ENCODE measurements around the gene SLC39A6.
"Not testable (repeated sequence)": the region's sequence is repeated elsewhere in the genome, so short reads cannot be mapped to it uniquely, and the experiment has no call there.

SLC39A6 gene

DNA sequence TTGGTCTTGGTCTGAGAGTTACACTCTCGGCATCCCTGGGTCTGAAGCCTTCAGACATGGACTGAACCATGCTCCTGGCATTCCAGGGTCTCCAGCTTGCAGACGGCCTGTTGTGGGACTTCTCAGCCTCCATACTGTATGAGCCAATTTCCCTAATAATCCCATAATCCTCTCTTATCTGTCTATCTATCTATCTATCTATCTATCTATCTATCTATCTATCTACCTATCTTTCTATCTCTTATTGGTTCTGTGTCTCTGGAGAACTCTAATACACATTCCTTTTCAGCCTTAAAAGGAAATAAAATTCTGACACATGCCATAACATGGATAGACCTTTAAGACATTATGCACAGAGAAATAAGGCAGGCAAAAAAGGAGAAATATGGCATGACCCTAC lies 24.4 kb downstream of the SLC39A6 start:
- in situ Hi-C loops (cut with MboI; ENCODE audit: low sequenced_read_pairs), result loop anchor here (10.0 kb wide), 1 partner anchor 60 kb away; no protein-coding TSS in a partner anchor

GRCh38 chr18:36101943-36102342 lies 27.2 kb downstream of the SLC39A6 start:
- in situ Hi-C loops (cut with MboI; ENCODE audit: low sequenced_read_pairs), result loop anchor here (10.0 kb wide), 1 partner anchor 63 kb away; no protein-coding TSS in a partner anchor

GRCh38 chr18:36099311-36099710 lies 29.8 kb downstream of the SLC39A6 start:
- in situ Hi-C loops (cut with MboI; ENCODE audit: low sequenced_read_pairs), result loop anchor here (10.0 to 25.0 kb wide), 2 partner anchors 185 to 337 kb away; no protein-coding TSS in a partner anchor

- in situ Hi-C loops (cut with MboI; ENCODE audit: low sequenced_read_pairs), result loop anchor here (10.0 to 25.0 kb wide), 2 partner anchors 188 to 335 kb away; no protein-coding TSS in a partner anchor
These were observed 32.2 kb downstream of the SLC39A6 start for GRCh38 chr18:36096955-36097354.

DNA sequence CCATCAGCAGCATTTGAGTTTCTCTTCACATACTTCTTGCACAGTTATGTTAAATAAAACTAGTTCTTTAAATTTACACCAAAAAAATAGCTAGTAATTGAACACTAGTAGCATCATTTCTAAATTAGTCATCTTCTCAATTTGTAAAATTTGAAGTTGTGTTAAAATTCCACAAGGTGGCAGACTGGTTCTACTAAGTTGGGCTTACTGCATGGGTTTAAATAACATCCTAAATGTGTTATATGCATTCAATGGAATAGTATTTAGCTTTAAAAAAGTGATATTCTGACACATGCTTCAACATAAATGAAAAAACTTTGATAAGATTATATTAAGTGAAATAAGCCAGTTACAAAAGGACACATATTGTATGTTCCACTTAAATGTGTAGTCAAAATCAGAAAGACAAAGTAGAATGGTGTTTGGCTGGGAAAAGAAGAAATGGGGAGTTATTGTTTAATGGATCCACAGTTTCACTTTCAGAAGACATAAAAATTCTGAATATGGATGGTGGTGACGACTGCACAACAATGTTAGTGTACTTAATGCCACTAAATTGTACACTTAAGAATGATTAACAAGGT lies 33.1 kb downstream of the SLC39A6 start:
- in situ Hi-C loops (cut with MboI; ENCODE audit: low sequenced_read_pairs), result loop anchor here (10.0 to 25.0 kb wide), 2 partner anchors 189 to 334 kb away; no protein-coding TSS in a partner anchor

GRCh38 chr18:36094431-36094830 lies 34.7 kb downstream of the SLC39A6 start:
- in situ Hi-C loops (cut with MboI; ENCODE audit: low sequenced_read_pairs), result loop anchor here (10.0 to 25.0 kb wide), 2 partner anchors 190 to 332 kb away; no protein-coding TSS in a partner anchor

- in situ Hi-C loops (cut with MboI; ENCODE audit: low sequenced_read_pairs), result loop anchor here (10.0 to 25.0 kb wide), 2 partner anchors 193 to 330 kb away; no protein-coding TSS in a partner anchor
These were observed 37.0 kb downstream of the SLC39A6 start for GRCh38 chr18:36092116-36092515.

GRCh38 chr18:36089001-36089400 lies 40.1 kb downstream of the SLC39A6 start:
- in situ Hi-C loops (cut with MboI; ENCODE audit: low sequenced_read_pairs), result loop anchor here (25.0 kb wide), 1 partner anchor 327 kb away; no protein-coding TSS in a partner anchor

GRCh38 chr18:36088256-36088655 lies 40.9 kb downstream of the SLC39A6 start:
- in situ Hi-C loops (cut with MboI; ENCODE audit: low sequenced_read_pairs), result loop anchor here (25.0 kb wide), 1 partner anchor 326 kb away; no protein-coding TSS in a partner anchor

DNA sequence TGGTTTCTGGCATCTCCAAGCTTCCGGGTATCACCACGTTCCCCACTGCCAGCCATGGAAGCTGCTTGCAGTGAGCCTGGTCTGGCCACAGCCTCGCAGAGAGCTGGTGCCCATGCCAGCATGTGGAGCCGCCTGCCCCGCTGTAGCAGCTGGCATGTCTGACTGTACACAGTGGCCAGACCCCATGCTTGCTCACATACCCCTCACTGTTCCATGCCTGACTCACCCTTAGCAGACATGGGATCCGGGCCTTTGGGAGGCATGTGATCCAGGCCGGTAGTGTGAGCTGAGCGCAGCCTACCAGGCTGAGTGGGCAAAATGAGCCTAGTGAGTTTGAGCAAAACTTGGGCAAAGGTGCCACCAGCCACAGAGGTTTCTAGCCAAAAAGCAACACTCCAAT lies 43.0 kb downstream of the SLC39A6 start:
- in situ Hi-C loops (cut with MboI; ENCODE audit: low sequenced_read_pairs), result loop anchor here (25.0 kb wide), 1 partner anchor 324 kb away; no protein-coding TSS in a partner anchor

DNA sequence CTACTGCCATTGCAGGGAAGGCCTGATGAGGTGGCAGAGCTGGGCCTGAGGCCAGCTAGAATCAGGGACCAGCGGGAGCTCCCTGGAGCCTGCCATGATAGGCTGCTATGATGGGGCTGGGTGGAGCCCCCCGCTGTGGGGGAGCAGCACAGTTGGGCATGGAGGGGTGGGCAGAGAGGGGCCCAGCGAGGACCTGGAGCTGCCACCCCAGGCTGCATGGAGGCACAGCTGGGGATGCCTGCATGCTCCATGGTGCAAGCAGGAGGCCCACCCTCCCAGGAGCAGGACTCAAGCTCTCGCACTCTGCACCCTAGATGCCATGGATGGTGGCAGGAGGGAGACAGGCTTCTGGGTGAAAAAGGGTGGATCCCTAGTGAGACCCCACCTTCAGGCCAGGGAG lies 43.9 kb downstream of the SLC39A6 start:
- in situ Hi-C loops (cut with MboI; ENCODE audit: low sequenced_read_pairs), result loop anchor here (25.0 kb wide), 1 partner anchor 323 kb away; no protein-coding TSS in a partner anchor

GRCh38 chr18:36083729-36084128 lies 45.4 kb downstream of the SLC39A6 start:
- in situ Hi-C loops (cut with MboI; ENCODE audit: low sequenced_read_pairs), result loop anchor here (25.0 kb wide), 1 partner anchor 321 kb away; no protein-coding TSS in a partner anchor

DNA sequence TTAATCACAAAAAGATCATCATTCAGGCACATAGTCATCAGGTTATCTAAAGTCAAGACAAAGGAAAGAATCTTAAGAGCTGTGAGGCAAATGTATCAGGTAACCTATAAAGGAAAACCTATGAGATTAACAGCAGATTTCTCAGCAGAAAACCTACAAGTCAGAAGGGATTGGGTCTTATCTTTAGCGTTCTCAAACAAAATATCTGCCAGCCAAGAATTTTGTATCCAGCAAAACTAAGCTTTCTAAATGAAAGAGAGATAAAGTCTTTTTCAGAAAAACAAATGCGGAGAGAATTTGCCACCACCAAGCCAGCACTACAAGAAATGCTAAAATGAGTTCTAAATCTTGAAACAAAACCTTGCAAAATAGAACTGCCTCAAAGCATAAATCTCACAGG lies 48.0 kb downstream of the SLC39A6 start:
- in situ Hi-C loops (cut with MboI; ENCODE audit: low sequenced_read_pairs), result loop anchor here (25.0 kb wide), 1 partner anchor 319 kb away; no protein-coding TSS in a partner anchor

DNA sequence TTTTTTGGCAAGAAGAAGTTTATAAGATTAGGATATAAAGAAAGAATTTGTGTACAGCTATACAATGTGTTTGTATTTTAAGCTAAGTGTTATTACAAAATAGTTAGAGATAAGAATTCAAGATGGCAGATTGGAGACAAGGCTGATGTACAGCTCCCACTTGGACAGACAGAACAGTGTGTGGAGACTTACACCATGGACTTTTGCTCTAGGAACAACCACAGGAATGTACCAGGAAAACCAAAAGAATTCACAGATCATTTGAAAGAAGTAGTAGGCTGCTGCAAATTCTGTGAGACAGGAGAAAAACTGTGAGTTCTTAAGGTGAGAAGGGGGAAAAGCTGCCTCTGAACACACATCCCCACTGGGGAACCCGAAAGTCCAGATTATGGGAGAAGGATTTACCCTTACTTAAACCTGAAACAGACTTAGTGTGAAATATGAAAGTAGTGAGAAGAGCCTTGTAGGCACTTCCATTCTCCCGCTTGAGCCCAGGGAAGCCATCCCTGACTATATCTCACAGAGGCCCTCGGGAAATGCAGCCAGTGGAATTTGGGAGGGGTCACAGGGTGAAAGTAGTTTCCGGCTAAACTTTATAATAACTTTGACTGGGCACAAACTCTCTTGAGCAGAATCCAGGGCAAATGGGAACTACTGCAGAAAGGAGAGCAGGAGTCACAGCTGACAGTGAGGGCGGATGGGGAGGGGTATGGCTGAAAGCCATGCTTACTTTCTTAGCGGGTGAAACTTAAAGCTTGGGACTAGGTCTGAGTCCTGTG lies 50.2 kb downstream of the SLC39A6 start:
- in situ Hi-C loops (cut with MboI; ENCODE audit: low sequenced_read_pairs), result loop anchor here (25.0 kb wide), 1 partner anchor 317 kb away; no protein-coding TSS in a partner anchor

DNA sequence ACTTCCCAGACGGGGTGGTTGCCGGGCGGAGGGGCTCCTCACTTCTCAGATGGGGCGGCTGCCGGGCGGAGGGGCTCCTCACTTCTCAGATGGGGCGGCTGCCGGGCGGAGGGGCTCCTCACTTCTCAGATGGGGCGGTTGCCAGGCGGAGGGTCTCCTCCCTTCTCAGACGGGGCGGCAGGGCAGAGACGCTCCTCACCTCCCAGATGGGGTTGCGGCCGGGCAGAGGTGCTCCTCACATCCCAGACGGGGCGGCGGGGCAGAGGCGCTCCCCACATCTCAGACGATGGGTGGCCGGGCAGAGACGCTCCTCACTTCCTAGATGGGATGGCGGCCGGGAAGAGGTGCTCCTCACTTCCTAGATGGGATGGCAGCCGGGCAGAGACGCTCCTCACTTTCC lies 51.4 kb downstream of the SLC39A6 start:
- in situ Hi-C loops (cut with MboI; ENCODE audit: low sequenced_read_pairs), result loop anchor here (25.0 kb wide), 1 partner anchor 315 kb away; no protein-coding TSS in a partner anchor

DNA sequence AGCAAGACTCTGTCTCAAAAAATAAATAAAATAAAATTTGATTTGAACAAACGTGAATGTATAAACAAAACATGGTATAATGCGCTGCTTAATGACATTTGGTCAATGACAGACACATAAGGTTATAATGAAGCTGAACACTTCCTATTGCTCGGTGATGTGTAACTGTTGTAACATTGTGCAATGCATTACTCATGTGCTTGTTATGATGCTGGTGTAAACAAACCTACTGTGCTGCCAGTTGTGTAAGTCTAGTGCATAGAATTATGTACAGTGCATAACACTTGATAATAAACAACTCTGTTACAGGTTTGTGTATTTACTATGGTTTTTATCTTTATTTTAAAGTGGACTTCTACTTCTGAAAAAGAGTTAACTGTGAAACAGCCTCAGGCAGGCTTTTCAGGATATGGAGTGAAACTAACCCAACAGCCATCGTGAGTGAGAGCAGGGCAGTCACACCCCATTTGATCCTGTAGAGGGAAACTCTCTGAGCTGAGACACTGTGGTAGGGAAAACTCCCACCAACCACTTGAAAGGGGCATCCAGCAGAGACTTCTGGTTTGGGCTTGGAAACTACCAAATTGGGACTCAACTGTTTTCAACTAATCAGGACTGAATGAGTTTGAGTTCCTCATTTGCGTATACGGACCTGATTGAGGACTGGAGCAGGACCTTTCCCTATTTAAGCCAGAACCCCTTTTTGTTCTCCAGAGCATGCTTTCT lies 53.1 kb downstream of the SLC39A6 start:
- in situ Hi-C loops (cut with MboI; ENCODE audit: low sequenced_read_pairs), result loop anchor here (25.0 kb wide), 1 partner anchor 314 kb away; no protein-coding TSS in a partner anchor

DNA sequence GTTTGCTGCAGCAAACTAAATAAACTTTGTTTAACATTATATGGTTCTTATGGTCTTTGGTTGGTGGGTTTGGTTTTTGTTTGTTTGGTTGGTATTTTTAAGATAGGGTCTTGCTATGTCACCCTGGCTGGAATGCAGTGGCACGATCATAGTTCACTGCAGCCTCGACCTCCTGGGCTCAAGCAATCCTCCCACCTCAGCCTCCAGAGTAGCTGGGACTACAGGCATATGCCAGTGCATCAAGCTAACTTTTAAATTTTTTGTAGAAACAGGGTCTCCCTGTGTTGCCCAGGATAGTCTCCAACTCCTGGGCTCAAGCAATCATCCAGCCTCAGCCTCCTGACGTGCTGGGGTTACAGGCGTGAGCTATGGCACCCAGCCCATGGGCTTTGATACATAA lies 54.7 kb downstream of the SLC39A6 start:
- in situ Hi-C loops (cut with MboI; ENCODE audit: low sequenced_read_pairs), result no loop called here

GRCh38 chr18:36073676-36074075 lies 55.5 kb downstream of the SLC39A6 start:
- in situ Hi-C loops (cut with MboI; ENCODE audit: low sequenced_read_pairs), result no loop called here

DNA sequence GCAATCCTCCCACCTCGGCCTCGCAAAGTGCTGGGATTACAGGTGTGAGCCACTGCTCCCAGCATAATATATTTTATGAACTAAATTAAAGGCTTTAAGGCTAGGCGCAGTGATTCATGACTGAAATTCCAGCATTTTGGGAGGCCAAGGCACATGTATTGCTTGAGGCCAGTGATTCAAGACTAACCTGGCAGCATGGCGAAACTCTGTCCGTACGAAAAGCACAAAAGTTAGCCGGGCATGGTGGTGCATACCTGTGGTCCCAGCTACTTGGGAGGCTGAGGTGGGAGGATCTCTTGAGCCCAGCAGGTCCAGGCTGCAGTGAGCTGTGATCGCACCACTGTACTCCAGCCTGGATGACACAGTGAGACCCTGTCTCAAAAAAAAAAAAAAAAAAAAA lies 56.7 kb downstream of the SLC39A6 start:
- in situ Hi-C loops (cut with MboI; ENCODE audit: low sequenced_read_pairs), result not testable (repeated sequence)

Data from HL-60/S4 (cell line).